K562 (cell line): ENCODE results near the gene CLNK.

Source experiments
- CBX5 ChIP-seq: IDR thresholded peaks from 2 replicates; pipeline ENCODE4 v1.6.1; 2014; ENCODE audit warnings: low read depth, borderline replicate concordance
- HIVEP1 ChIP-seq: fragments of 250-450 bp; sonication (Bioruptor Pico); IDR thresholded peaks from 2 replicates; pipeline ENCODE4 v1.4.0; 2020; ENCODE audit warnings: mild to moderate bottlenecking
- HLTF ChIP-seq: fragments of 450-650 bp; IDR thresholded peaks from 2 replicates; pipeline ENCODE4 v1.6.1; 2016
- MEF2D ChIP-seq: conservative IDR thresholded peaks from 2 replicates; pipeline ENCODE4 v1.6.1; 2016; ENCODE audit warnings: low read depth, missing genetic modification characterization, missing compliant biosample characterization
- MXI1 ChIP-seq: IDR thresholded peaks from 2 replicates; pipeline ENCODE4 v1.6.1; 2011; ENCODE audit warnings: low read depth, mild to moderate bottlenecking, improper control_type of control experiment, low read length
- PCBP1 ChIP-seq: fragments of 200-400 bp; formaldehyde crosslinking; IDR thresholded peaks from 2 replicates; pipeline ENCODE4 v1.6.1; 2018; ENCODE audit warnings: mild to moderate bottlenecking, low read depth, low read length; ENCODE audit not compliant: poor library complexity, severe bottlenecking
- PHB2 ChIP-seq: fragments of 450-650 bp; IDR thresholded peaks from 2 replicates; pipeline ENCODE4 v1.6.1; 2017; ENCODE audit warnings: low read depth
- SMC3 ChIP-seq: conservative IDR thresholded peaks from 2 replicates; pipeline ENCODE4 v1.6.1; 2011; ENCODE audit warnings: low read depth, low read length, improper control_type of control experiment; ENCODE audit not compliant: insufficient read depth
- SRSF9 ChIP-seq: fragments of 200-400 bp; formaldehyde crosslinking; IDR thresholded peaks from 2 replicates; pipeline ENCODE4 v1.6.1; 2017; ENCODE audit warnings: low read depth, low read length, borderline replicate concordance
- ZNF274 ChIP-seq: IDR thresholded peaks from 2 replicates; pipeline ENCODE4 v1.6.1; 2011; ENCODE audit warnings: low read depth, mild to moderate bottlenecking, low read length, moderate library complexity, borderline replicate concordance
- TF ChIP-seq, protein P1 (sequence below): sonication (generic); formaldehyde crosslinking; IDR thresholded peaks from 2 replicates; pipeline ENCODE4 v1.4.0; 2020; ENCODE audit warnings: mild to moderate bottlenecking, missing genetic modification reagents
- TF ChIP-seq, protein P2 (sequence below): sonication (generic); formaldehyde crosslinking; IDR thresholded peaks from 2 replicates; pipeline ENCODE4 v1.8.1; 2023; ENCODE audit warnings: mild to moderate bottlenecking, missing genetic modification reagents
- TF ChIP-seq, protein P3 (sequence below): fragments of 250-450 bp; sonication (Bioruptor Pico); IDR thresholded peaks from 2 replicates; pipeline ENCODE4 v1.5.0; 2021; ENCODE audit warnings: mild to moderate bottlenecking, moderate library complexity

DNA sequence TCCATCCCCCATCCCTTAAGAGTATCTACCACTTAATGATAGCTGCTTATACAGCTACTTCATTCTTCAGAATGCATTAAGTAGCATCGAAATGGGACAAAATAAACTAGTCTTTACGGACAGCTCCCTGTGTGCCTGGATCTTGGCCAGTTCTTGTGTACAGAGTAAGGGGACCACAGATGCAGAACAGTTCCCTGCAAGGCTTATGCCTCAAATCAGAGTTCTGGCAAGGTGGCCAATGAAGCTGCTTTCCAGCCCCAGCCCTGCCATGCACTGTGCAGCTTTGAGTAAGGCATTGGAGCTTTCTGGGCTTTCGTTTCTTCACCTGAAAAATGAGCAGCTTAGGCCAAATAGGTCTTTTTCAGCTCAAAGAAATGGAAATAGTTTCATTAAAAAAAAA, 14.2 kb downstream of the CLNK start:
- TF ChIP-seq SRSF9 (no peak), HLTF (no peak), CBX5 (no peak), PCBP1 (no peak), SMC3 (no peak), MEF2D (no peak), ZNF274 (no peak), HIVEP1 (CRISPR knock-in tag) (no peak), PHB2 (no peak), MXI1 (no peak)
- TF ChIP-seq, protein P1, sequence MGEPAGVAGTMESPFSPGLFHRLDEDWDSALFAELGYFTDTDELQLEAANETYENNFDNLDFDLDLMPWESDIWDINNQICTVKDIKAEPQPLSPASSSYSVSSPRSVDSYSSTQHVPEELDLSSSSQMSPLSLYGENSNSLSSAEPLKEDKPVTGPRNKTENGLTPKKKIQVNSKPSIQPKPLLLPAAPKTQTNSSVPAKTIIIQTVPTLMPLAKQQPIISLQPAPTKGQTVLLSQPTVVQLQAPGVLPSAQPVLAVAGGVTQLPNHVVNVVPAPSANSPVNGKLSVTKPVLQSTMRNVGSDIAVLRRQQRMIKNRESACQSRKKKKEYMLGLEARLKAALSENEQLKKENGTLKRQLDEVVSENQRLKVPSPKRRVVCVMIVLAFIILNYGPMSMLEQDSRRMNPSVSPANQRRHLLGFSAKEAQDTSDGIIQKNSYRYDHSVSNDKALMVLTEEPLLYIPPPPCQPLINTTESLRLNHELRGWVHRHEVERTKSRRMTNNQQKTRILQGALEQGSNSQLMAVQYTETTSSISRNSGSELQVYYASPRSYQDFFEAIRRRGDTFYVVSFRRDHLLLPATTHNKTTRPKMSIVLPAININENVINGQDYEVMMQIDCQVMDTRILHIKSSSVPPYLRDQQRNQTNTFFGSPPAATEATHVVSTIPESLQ, result no peak
- TF ChIP-seq, protein P2, sequence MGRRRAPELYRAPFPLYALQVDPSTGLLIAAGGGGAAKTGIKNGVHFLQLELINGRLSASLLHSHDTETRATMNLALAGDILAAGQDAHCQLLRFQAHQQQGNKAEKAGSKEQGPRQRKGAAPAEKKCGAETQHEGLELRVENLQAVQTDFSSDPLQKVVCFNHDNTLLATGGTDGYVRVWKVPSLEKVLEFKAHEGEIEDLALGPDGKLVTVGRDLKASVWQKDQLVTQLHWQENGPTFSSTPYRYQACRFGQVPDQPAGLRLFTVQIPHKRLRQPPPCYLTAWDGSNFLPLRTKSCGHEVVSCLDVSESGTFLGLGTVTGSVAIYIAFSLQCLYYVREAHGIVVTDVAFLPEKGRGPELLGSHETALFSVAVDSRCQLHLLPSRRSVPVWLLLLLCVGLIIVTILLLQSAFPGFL (CRISPR knock-in tag), result no peak
- TF ChIP-seq, protein P3, sequence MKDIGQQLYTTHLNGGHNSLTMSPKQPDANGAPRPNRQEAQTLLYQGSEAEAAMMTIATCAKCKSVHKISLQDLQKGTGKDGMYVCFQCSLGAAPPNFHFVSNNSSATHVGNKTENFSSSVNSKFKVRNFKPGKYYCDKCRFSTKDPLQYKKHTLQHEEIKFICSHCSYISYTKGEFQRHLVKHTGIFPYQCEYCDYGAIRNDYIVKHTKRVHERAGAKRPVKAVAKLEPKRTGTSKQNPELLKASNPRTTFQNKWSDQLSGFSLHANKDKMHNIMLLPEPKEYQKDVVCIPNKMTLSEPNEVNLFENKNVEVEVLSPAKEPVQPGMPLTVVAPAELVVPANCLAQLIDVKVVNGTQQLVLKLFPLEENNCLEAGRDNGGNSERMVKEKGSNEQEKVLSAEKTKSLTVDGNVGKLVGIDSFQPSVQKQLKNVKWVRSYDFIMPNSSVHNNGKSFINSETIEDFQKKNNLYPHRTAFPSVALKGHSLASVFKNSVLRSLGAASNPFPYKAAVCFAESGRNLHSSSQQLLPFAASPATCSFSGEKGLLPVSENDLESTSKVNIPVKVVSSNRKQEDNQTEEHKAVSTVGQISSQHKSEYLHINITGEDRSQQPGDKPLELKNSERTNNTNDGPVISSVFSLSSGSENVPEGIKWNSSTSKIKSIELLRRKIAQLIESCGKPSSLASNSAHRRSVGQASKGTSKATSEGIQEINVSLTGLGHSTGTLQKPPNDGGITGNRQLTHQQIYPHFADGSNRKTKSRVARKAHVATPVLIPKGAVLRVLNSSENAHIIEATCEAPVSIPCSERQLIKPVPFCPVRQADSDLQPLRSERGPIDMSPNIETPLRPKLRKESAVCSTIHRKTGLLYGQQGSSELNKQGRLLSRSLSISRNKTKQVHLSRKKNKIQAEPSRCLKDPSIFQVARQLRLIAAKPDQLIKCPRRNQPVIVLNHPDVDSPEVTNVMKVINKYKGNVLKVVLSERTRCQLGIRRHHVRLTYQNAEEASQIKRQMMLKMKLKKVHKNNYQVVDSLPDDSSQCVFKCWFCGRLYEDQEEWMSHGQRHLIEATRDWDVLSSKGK (CRISPR knock-in tag), result no peak
